ENCODE results near the gene VPS33A. TPM values are rescaled to one million over a fixed set of nuclear protein-coding genes. Genes with fewer than 3 reads are reported as not detected.
A peak's percentile ranks its signal among the peaks of the same experiment; 100 is the strongest.

The VPS33A gene
- total and polyA plus RNA-seq, 2 of the 13 experiments (the other 11 are each of a cell fraction or from before 2014, with no cell fraction given), result 11.0 to 43.6 TPM

DNA sequence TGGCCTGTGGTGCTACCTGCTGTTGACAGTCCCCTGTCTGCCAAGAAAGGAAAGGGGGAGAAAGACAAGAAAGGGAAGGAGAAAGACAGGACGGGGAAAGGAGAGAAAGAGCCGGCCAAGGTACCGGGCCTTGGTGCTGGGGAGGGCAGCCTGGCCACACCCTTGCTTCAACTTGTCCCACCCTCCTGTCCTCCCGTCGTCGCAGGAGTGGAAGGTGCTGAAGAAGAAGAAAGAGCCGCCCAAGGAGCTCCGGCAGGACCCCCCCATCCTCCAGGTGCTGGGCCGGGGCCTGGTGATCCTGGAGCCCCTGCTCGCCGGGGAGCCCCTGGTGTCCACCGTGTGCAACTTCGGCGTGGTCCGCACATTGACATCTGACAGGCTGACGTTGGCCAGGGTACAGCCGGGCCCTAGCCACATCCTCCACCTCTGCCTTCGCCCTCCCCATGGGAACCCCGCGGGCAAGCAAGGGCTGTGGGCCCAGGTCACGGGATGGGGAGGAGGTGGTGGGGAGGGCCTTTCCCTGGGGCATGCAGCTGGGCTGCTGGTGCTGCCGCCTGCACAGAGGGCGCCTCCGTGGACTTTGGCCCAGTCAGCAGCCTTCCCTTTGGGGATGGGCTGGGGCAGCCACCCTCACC, 65.6 kb downstream of the VPS33A start (continued):
- TF ChIP-seq REPIN1 (CRISPR knock-in tag; IDR thresholded peaks at IDR 0.05; ENCODE audit: borderline replicate concordance, low read depth), result no peak; the same call in 1 of the 2 replicates
- TF ChIP-seq KLF16 (CRISPR knock-in tag; IDR thresholded peaks at IDR 0.05), result no peak
- TF ChIP-seq ZNF510 (CRISPR knock-in tag; IDR thresholded peaks at IDR 0.05; ENCODE audit: low read depth), result no peak
- no peak for TF ChIP-seq ZNF749 (CRISPR knock-in tag; IDR thresholded peaks at IDR 0.05; ENCODE audit: borderline replicate concordance)
- no peak for TF ChIP-seq BATF2 (CRISPR knock-in tag; IDR thresholded peaks at IDR 0.05)
- no peak for TF ChIP-seq NR2F2 (IDR thresholded peaks at IDR 0.05; ENCODE audit: borderline replicate concordance, low read depth)
- TF ChIP-seq, protein P1, sequence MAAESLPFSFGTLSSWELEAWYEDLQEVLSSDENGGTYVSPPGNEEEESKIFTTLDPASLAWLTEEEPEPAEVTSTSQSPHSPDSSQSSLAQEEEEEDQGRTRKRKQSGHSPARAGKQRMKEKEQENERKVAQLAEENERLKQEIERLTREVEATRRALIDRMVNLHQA (CRISPR knock-in tag; IDR thresholded peaks at IDR 0.05), result no peak
- no peak for TF ChIP-seq MIXL1 (CRISPR knock-in tag; IDR thresholded peaks at IDR 0.05)
- TF ChIP-seq DNMT1 (CRISPR knock-in tag; IDR thresholded peaks at IDR 0.05), result no peak
- 0 out of 2 replicates have a peak, but pooled peaks have one; percentile 9 for TF ChIP-seq TBX3 (IDR thresholded peaks at IDR 0.05; ENCODE audit: borderline replicate concordance)
- no peak for TF ChIP-seq ZBTB3 (CRISPR knock-in tag; IDR thresholded peaks at IDR 0.05; ENCODE audit: borderline replicate concordance, low read depth)
- no peak for TF ChIP-seq ZNF747 (CRISPR knock-in tag; IDR thresholded peaks at IDR 0.05; ENCODE audit: borderline replicate concordance)
- TF ChIP-seq ZNF703 (CRISPR knock-in tag; IDR thresholded peaks at IDR 0.05; ENCODE audit: borderline replicate concordance), result no peak
- TF ChIP-seq PPARG (CRISPR knock-in tag; conservative IDR thresholded peaks at IDR 0.05), result no peak
- TF ChIP-seq, protein P2, sequence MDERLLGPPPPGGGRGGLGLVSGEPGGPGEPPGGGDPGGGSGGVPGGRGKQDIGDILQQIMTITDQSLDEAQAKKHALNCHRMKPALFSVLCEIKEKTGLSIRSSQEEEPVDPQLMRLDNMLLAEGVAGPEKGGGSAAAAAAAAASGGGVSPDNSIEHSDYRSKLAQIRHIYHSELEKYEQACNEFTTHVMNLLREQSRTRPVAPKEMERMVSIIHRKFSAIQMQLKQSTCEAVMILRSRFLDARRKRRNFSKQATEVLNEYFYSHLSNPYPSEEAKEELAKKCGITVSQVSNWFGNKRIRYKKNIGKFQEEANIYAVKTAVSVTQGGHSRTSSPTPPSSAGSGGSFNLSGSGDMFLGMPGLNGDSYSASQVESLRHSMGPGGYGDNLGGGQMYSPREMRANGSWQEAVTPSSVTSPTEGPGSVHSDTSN (CRISPR knock-in tag; IDR thresholded peaks at IDR 0.05), result no peak
- no peak for TF ChIP-seq ZNF839 (CRISPR knock-in tag; IDR thresholded peaks at IDR 0.05; ENCODE audit: borderline replicate concordance)
- TF ChIP-seq, protein P3, sequence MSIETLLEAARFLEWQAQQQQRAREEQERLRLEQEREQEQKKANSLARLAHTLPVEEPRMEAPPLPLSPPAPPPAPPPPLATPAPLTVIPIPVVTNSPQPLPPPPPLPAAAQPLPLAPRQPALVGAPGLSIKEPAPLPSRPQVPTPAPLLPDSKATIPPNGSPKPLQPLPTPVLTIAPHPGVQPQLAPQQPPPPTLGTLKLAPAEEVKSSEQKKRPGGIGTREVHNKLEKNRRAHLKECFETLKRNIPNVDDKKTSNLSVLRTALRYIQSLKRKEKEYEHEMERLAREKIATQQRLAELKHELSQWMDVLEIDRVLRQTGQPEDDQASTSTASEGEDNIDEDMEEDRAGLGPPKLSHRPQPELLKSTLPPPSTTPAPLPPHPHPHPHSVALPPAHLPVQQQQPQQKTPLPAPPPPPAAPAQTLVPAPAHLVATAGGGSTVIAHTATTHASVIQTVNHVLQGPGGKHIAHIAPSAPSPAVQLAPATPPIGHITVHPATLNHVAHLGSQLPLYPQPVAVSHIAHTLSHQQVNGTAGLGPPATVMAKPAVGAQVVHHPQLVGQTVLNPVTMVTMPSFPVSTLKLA (IDR thresholded peaks at IDR 0.05), result no peak
- TF ChIP-seq ZFAT (CRISPR knock-in tag; conservative IDR thresholded peaks at IDR 0.05), result no peak
- no peak for TF ChIP-seq TRIM22 (IDR thresholded peaks at IDR 0.05)
- TF ChIP-seq, protein P4, sequence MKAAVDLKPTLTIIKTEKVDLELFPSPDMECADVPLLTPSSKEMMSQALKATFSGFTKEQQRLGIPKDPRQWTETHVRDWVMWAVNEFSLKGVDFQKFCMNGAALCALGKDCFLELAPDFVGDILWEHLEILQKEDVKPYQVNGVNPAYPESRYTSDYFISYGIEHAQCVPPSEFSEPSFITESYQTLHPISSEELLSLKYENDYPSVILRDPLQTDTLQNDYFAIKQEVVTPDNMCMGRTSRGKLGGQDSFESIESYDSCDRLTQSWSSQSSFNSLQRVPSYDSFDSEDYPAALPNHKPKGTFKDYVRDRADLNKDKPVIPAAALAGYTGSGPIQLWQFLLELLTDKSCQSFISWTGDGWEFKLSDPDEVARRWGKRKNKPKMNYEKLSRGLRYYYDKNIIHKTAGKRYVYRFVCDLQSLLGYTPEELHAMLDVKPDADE (CRISPR knock-in tag; IDR thresholded peaks at IDR 0.05), result no peak
- TF ChIP-seq SALL1 (CRISPR knock-in tag; IDR thresholded peaks at IDR 0.05), result 0 out of 2 replicates have a peak, but pooled peaks have one; percentile 34
- TF ChIP-seq SP2 (CRISPR knock-in tag; IDR thresholded peaks at IDR 0.05), result no peak
- no peak for TF ChIP-seq ZSCAN25 (CRISPR knock-in tag; IDR thresholded peaks at IDR 0.05)

Data from HepG2 (cell line).